HG03342 (cell line): Measurements from ENCODE around the gene GNB1L.

Experiments used
- ATAC-seq: cut with Tn5 transposase; IDR thresholded peaks from one replicate; pipeline ENCODE4 v1.9.1; 2021; ENCODE audit warnings: mild to moderate bottlenecking, moderate library complexity; ENCODE audit not compliant: unreplicated experiment

Gene GNB1L

DNA sequence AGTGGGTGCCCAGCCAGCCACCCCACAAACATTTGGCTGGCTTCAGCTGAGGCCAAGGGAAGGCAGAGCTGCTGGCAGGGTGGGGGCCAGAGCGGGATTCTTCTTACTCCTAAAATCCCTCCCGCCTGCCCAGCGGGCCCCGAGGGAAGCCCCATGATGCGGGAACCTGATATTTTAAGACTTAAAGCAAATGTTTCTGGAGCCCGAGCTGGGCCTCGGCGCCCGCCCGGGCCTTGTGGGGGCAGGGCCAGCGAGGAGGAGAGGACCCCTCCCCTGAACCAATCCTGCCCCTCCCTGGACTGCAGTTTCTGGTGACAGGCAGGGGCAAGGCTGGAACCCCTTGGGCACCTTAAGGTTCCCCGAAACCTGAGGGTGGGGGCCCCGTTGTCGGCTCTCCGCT lies 114.1 kb downstream of the GNB1L start:
- ATAC-seq: no peak

DNA sequence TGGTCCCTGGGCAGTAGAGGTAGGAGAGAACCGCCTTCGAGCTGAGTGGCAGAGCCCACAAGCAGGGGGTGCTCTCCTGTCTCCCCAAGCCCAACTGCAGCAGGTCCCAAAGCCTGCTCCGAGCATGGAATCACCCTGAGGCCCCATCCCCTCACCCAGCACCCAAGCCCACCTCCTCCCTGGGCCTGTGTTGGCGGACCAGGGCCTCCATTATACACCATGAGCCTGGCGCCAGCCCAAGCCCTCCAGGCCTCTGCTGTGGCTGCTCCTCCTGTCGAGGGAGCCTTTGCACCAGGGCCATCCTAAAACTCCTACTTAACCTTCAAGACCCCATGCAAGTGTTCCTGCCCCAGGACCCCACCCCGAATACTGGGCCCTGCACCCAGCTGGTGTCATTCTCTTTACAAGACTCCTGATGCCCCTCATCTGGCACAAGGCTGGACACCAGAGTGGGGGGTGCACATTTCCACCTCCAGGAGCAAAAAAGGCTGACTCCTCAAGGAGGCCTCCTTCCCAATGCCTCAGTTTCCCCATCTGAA lies 114.7 kb downstream of the GNB1L start:
- ATAC-seq: no peak

DNA sequence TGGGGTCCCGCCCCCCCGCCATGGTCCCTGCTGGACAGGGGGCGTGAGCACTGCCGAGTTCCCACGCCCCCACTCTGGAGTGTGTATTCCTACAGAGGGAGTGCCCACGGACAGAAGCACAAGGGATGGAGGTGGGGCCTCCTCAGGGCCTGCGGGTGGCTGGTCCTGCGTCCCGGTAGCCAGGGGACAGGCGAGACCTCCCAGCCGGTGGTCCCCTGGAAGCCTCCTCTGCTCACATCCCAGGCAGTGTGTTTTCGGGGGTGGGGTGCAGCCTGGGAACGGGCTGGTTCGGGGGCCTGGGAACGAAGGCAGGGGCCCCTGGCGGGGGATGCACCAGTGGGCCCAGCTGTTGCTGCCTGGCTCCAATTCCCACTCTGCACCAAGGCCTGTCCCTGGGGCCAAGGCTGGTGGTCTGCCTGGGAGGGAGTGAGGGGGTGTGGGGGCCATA lies 115.2 kb downstream of the GNB1L start:
- ATAC-seq: no peak

DNA sequence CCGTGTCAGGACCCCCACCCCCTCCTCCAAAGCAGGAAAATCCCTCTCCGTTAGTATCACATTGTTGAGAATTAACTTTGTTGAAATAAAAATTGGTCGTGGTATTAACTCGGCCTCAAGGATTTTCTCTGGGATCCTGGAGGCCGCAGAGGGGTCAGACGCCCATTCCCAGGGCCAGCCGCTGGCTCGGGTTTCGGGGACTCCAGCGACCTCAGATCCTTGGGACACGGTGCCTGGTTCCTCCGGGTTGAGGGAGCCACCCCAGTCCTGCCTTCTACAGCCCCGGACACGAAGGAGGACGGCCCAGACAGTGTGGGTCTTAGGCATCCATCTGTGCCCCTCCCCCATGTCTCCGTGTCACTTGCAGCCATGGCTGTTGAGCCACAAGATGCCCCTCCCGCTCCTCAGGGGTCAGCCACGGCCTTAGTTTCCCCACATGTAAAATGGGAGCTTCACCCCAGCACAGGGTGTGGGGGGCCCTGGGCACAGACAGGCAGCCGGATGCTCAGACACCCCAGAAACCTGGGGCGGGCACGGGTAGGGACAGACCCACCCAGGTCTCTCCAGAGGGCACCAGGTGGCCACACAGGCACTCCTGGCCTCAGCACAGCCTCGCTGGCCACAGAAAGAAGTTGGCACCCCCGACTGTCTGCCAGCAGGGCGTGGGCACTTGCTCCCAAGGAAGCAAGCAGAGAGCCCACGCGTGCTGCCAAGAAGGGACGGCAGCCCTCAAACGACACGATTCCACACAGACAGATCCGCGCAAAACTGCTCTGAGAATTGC lies 115.8 kb downstream of the GNB1L start:
- no peak for ATAC-seq

DNA sequence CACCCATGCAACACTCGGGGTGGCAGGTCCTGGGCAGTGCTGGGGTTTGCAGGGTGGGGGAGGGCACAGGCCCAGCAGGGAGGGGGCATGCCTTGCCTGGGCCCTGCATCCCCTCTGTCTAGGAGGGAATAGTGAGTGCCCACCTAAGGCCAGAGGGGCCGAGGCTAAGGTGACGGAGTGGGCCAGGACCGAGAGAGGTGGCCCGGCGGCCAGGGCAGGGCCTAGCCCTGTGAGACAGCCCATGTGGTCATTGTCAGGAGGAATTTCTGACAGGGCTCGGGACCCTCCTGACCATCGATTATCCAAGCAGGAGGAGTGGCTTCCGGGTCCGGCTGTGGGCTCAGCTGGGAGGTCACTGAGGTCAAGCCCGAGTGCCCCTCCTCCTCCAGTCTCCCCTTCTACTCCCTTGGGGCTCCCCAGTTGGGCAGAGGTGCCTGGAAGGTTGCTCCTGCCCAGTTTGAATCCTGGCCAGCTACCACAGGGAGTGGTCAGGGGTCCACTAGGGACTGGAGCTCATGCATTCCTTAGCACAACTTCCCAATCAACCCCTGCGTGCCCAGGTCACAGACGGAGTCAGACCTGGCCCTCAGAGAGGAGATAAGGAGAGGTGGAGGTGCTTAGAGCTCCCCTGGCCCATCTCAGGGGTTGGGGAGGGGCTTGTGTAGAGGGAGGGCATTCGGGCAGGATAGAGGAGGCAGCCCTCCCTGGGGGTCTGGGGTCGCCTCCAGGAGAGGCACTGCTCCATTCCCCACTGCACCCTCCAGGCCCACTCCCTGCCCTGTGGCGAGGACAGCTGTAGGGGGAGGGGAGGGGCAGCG lies 116.6 kb downstream of the GNB1L start:
- no peak for ATAC-seq

DNA sequence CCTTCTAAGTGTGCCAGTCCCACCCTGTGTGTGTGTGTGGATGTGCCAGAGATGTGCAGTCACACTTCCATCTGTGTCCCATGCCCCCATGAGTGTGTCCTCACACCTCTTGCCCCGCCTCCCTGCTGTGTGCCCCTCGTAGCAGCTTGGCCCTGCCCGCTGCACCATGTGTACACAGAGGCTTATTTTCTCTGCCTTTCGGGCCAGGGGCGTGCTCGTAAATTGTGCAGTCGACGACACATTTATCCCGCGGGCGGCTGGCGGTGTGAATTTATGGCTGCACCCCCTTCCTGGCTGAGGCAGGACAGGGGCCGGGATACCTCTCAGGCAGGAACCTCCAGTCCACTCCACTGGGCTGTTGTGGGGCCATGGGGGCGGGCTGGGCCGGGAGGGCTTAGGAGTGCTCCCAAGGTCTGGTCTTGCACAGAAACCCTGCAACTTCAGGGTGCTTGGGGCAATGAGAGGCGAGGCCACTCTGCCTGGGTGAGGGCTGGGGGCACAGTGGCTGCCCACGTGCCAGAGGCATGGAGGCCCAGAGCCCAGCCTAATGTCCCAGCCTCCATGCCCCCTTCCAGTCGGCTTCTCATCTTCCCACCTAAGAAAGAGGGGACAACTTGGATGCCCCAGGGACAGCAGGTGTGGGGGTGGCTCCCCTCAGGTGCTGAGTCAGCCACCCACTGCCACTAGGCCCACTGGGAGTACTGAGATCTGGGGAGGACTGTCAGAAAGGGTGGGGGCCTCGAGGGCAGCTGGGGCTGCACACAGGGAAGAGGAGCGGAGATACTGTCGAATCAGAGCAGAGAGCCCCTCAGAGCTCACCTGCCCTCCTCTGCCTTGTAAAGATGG lies 118.8 kb downstream of the GNB1L start:
- no peak for ATAC-seq

DNA sequence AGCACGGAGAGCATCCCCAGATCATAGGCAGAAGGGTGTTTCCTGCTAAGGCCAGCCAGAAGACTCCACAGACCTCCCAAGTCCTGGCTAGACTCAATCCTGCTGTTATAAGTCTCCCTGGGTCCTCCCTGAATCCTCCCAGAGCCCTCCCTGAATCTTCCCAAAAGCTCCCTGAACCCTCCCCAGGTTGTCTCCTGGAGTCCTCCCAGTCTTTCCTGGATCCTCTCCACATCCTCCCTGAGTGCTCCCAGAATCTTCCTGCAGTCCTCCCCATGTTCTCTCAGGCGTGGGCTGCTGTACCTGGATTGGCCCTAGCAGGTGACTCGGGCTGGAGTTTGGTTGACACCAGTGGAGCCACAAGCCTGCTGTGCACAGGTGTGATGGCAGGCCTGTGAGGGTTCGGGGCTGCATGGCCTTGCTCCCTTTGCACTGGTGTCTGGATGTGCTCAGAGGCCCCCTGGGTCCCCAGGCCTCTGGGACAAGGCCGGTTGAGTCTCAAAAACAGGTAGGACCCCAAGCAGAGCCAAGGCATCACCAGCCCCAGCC lies 119.8 kb downstream of the GNB1L start:
- no peak for ATAC-seq

DNA sequence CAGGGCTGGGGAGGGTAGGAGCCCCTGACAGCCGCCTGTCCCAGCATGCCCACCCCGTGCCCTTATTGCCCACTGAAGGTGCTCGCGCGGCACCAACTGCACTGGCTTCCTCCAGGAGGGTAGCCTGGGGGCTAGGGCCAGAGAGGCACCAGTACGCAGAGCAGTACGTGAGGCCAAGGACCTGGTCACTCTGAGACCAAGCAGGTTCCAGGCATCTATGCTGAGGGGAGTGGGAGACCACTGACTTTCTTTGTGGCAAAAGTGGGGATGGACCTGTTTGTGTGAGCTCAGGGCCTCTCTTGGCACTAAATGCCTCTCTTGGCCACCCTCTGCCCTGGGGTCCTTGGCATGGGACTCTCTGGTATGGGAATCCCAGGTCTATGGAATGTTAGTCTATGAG lies 120.5 kb downstream of the GNB1L start:
- ATAC-seq: no peak

DNA sequence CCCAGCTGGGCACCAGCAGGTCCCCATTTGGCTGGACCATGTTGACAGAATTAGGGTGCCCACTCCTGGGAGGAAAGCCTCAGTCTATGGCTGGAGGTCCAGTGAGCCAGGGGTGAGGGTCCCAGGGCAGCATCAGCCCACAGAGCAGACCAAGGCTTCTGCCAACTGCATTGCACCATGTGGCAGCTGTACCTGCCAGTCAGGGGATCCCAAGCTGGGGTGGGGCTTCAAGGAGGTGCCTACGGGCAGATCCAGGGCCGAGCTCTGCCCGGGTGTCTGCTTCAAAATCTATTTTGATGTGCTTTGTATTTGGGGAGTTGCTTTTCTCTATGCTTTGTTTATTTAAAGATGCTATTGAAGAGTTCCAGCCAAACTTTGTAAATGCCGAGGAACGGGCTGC lies 120.9 kb downstream of the GNB1L start:
- ATAC-seq: no peak
